ENCODE data around the gene CDK5RAP3.
"Not testable (repeated sequence)": the region's sequence is repeated elsewhere in the genome, so short reads cannot be mapped to it uniquely, and the experiment has no call there.

Gene CDK5RAP3

GRCh38 chr17:47970725-47971499 is at the start of gene CDK5RAP3:
Gene CDK5RAP3, plus strand, starts transcription at chr17:47971113. Its CDS starts 34 bp downstream, at chr17:47971147.
- peak; percentile 98 for DNase-seq

DNA sequence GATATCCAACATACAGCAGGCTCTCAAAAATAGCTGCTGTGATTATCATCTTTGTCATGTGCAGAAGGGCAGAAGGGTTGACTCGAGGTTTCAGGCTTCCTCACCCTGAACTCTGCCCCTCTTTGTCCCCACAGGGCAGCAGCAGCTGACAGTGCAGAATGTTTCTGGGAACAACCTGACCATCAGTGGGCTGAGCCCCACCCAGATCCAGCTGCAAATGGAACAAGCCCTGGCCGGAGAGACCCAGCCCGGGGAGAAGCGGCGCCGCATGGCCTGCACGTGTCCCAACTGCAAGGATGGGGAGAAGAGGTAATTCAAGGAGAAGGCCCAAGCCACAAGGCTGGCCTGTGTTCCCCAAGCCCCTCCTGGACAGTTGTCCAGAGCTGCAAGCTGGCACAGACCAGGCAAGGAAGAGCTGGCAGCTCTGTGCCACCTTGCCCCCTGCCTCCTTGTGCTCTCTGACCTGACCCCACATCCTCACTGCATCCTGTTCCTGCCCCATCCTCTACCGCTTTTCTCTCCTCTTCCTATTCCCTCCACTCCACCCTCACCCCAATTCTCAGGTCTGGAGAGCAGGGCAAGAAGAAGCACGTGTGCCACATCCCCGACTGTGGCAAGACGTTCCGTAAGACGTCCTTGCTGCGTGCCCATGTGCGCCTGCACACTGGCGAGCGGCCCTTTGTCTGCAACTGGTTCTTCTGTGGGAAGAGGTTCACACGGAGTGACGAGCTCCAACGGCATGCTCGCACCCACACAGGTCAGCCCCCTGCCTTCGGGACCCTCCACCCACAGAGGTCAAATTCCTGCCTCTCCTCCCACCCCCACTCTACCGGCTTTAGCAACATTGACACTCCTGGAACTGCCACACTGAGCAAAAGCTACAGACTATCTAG is 45.9 kb upstream of the CDK5RAP3 start:
- no peak for DNase-seq

DNA sequence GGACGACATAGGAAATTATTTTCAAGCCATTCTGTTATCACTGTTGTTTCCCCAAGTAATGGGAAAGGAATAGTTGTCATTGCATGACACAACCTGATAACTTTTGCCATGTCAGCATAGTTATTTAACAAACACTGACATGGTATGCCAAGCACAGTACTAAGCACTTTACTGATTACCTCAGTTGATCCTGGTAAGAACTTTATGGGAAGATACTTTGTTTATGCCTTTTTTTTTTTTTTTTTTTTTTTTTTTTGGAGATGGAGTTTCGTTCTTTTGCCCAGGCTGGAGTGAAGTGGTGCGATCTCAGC is 45.3 kb upstream of the CDK5RAP3 start:
- no peak for DNase-seq

DNA sequence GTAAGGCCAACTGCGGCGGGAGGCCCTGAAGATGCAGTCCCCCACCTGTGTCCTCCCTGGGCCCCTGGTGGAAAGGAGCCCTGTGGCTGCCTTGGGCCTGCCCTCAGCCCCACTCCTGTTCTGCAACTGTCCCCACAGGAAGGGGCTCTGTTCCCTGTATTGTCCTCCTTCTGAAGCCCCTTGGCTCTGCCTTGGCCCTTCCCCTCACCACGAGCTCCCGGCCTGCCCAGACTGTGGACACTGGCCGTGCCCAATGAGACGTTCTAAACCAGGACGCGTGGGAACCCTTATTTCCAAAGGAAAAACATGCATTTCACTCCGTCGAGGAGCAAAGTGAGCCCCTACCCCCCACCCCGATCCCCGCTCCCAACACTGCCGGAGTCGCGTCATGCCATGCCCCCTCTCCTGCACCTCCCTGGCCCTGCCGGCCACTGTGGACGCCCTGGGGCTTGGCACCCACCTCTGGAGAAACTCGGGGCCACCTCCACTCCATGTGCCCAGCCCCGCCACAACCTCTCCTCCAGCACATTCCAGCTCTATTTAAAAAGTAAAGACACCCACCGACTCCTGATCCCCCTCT is 43.0 kb upstream of the CDK5RAP3 start:
- DNase-seq: no peak

GRCh38 chr17:47928415-47928814 is 42.5 kb upstream of the CDK5RAP3 start:
- DNase-seq: no peak

DNA sequence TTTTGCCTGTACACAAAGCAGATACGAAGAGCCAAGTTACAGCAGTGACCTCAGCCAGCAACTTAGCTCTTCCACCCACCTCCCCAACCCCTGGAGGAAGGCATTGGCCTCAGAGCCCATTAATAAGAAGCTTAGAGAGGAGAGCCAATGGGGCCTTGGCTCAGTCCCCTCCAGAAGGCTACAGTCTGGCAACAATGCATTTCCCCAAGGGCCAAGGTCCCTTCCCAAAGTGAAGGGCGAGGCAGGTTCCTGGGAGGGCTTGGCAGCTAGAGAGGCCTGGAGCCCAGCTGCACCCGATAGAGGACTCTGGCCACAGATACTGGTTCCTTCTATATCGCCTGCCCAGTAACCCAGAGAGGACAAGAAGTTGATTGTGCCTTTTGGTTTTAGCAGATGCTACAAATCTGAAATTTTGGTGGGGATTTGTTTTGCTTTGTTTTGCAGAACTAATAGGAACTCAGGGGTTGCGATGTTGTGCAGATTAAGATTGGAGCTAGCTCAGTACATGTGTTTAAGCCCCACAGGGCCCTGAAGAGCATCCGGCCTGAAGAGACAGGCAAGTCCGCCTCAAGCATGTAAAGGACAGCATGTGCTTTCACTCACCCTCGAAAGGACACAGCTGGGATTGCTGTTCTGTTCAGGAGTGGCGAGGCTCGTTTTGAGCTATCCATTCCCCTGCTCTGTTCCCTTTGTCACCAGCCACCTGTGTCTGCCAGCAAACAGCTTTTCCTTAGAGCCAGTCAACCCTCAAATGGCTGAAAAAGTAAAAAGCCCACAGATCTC is 41.5 kb upstream of the CDK5RAP3 start:
- no peak for DNase-seq

DNA sequence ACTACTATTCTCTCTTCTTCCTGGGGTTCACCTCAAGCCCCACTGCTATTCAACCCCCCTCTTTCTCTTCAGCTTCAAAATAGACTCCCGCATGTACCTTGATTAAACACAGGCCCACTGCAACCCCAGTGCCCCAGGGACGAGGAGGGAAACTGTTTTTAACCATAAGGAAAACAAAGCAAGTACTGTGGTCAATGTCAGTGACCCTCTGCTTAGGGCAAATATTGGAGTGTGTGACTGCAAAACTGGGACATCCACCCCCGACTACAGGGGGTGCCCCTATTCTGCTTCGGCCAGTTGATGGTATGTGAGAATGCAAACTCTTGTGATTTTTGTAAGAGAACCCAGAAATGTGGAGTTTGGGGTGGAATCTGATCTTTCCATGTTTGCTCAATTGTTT is 39.1 kb upstream of the CDK5RAP3 start:
- DNase-seq: no peak

GRCh38 chr17:47934856-47935255 is 36.1 kb upstream of the CDK5RAP3 start:
- DNase-seq: no peak

GRCh38 chr17:47935468-47935867 is 35.4 kb upstream of the CDK5RAP3 start:
- not testable (repeated sequence) for DNase-seq

DNA sequence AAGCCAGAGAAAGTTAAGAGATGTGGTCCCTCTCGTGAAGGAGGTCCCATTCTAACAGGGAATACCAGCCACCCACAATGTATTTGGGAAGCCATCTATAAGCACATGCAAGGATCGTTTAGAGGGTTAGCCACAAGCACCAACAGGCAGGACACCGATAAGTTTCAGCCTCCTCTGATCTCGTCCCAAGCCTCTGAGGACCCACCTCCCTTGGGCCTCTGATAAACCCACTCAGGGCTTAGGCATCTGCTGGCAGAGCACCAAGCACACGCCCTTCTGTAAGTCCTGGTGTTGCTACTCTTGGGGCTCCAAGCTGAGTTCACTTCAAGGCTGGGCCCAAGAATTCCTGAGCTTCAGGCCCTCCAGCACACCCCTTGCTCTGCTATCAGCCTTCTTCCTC is 35.0 kb upstream of the CDK5RAP3 start:
- no peak for DNase-seq

- no peak for DNase-seq
These were observed 33.0 kb upstream of the CDK5RAP3 start for GRCh38 chr17:47937941-47938340.

- DNase-seq: peak; percentile 95
These were observed 29.4 kb upstream of the CDK5RAP3 start, which contains the start of gene PNPO for GRCh38 chr17:47941246-47942095. Gene PNPO, plus strand, starts transcription at chr17:47941571. Its CDS starts 105 bp downstream, at chr17:47941676.

DNA sequence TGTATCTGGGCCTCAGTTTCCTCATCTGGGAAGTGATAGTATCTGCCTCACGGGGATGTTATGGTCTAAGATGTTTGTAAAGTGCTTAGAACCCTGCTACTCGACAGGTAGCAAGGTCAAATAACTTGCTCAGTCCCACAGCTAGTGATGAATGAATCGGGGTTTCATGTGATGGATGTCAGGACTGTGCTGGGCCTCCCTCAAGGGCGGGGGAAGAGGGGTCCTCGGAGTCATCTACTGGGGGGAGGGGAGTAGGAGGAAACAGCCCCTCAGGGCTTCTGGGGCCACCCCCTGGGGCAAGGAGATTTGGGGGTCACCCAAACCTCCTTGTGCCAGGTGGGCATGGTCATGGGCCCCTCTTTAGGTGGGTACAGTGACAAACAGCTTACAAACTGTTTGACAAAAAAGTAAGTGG is 28.8 kb upstream of the CDK5RAP3 start:
- no peak for DNase-seq

DNA sequence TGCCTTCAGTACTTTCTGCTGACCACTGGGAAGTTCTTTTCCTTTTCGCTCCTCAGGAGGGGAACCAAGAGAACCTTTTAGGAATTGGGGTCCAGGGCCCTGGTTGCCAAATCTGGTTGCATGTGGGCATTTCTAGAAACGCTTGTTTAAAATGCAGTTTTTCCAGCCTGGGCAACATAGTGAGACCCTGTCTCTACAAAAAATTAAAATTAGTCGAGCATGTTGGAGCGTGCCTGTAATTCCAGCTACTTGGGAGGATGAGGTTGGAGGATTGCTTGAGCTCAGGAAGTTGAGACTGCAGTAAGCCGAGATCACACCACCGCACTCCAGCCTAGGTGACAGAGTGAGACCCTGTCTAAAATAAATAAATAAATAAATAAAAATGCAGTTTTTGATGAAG is 28.3 kb upstream of the CDK5RAP3 start:
- DNase-seq: no peak

DNA sequence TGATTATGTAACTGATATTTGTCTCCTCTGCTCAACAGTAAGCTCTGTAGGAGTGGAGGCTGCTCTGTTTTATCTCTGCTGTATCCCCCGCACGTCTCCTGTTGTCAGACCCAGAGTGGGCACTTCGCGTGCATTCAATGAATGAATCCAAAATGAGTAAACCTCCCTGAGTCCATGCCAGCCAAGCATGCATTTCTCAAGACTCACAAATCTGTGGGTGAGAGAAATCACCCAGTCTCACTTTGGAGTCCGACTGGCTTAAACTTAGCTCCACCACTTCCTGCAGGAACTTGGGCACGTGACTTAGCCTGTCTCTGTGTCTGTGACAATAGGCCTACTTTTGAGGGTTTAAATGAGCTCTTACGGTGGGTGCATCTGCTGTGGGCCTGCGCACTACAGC is 25.8 kb upstream of the CDK5RAP3 start:
- DNase-seq: peak; percentile 25

- no peak for DNase-seq
These were observed 25.1 kb upstream of the CDK5RAP3 start for GRCh38 chr17:47945529-47946508.

- no peak for DNase-seq
These were observed 24.4 kb upstream of the CDK5RAP3 start for GRCh38 chr17:47946516-47946915.

GRCh38 chr17:47946929-47947397 is 23.9 kb upstream of the CDK5RAP3 start:
- DNase-seq: peak; percentile 82

DNA sequence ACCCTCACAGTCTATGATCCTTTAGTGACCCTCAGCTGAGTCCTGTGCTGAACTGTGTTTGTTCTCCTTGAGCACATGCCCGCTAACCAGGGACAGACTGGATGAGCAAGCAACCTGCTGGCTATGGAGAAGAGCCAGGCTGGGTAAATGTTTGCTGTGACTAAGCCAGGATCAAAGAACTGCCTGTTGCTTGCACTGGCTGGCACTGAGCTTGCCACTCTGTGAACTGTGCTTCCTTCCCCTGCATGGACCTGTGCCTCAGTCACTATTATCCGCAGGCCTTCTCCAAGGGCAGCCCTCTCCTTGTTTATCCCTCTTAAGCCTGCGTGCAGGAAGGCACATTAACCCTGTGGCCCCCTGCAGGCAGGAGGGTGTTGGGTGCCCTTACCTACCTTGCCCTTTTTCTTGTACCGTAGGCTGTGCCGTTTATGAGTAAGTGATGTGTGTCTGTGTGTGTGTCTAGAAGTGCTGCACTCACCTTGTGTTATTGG is 22.2 kb upstream of the CDK5RAP3 start:
- DNase-seq: no peak

GRCh38 chr17:47949197-47949759 is 21.6 kb upstream of the CDK5RAP3 start:
- peak; percentile 78 for DNase-seq

Measured in CD4-positive, alpha-beta T cell treated with Interleukin-4 for 4 hours (primary cell).